Inferior parietal cortex (tissue), 1 donor: ENCODE data around the gene WSCD2.
"Not testable (repeated sequence)": the region's sequence is repeated elsewhere in the genome, so short reads cannot be mapped to it uniquely, and the experiment has no call there.

ENCODE experiments used
- DNase-seq: peaks from one replicate; pipeline ENCODE4 v3.0.0-alpha.2; 2016; ENCODE audit errors: extremely low spot score

WSCD2 gene

DNA sequence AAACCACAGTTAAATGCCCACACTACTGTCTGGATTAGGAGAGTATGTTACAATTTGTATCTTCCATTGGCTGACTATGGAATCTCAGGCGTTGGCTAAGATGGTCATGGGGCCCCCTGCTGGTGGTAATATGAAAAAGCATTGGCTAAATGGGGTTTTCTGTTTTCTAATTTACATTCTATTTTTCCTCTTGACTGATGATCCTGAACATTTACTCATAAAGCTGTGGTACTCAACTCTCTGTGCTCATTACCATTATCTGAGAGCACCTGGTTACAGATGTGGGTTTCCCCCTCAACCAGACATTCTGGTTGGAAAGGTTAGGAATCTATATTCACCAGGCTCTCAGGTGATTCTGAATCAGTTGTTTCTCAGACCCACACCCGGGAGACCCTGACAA lies 64.8 kb downstream of the WSCD2 start:
- DNase-seq: peak; percentile 39

DNA sequence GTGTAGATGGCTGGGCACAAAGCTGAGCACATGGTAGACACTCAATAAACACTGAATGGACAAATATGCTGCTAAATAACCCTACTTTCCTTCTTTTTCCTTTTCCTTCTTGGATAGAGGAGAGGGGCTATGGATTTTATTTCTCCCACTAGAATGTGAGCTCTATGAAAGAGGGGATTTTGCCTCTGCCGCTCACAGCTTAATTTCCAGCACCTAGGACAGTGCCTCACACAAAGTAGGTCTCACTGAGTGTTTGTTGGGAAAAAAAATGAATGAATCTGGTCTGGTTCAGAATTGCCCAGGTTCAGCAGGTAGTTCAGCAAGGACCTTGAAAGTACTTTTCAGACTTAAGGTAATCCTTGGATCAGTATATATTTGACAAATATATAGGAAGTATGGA lies 65.5 kb downstream of the WSCD2 start:
- no peak for DNase-seq

DNA sequence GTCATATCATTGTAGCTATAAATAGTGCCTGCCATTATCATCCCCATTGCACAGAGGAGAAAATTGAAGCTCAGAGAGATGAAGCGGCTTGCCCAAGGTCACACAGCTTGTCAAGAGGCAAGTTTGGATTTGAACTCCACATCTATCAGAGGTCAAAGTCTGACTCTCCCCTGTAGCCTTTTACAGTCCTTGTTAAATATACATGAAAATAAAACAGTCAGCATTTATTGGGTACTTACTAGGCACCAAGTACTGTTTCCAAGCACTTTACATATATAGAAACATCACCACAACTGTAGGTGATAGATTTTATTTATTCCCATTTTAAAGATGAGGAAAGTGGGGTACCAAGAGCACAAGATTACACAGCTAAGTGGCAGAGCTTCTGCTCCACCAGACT lies 67.2 kb downstream of the WSCD2 start:
- no peak for DNase-seq

DNA sequence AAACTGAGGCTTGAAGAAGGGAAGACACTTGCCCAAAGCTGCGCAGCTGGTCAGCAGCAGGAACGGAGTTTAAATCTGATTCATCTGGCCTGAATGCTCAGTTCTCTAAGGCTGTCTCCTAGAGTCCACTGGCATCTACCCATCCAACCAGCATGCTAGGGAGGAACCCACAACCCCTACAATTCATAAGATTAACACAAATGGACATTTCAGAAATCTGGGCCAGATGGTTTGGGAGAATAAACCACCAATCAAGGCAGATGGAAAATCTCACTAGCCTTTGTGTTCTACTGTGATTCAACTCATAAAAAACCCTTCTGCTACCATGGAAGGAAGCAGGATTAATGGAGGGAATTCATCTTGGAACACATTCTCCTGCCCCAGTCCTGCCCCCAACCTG lies 67.8 kb downstream of the WSCD2 start:
- no peak for DNase-seq

DNA sequence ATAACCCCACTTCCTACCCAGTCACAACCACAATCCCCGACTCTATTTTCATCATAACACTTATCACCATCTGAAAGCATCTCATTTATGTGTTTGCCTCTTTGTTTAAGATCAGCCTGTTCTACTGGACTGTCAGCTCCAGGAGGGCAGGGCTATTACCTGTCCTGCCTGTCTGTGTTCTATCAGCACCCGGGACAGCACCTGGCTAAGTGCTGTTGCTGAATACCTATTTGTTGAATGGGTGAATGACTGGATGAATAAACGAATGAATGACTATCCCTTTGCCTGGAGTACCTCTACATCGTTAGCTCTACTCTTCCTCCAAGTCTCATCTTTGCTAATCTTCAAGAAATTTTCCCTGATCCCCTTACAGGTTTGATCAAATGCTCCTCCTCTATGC lies 69.0 kb downstream of the WSCD2 start:
- DNase-seq: no peak

DNA sequence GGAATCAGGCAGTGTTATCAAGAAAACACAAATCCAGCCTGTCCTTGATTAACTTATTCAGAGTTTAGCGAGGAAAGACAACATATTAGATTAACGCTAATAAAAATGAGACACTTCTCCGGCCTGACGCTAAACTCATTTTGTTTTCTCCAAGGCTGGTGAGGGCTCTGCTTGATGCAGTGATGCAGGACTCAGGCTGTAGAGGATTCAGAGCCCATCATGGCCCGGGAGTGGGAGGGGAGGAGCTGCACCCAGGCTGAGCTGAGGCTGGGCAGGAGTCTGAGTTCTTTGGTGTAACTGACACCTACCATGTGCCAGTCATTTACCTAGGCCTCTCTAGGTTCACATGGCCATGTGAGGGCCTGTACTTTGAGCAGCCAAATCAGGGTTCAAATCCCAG lies 70.0 kb downstream of the WSCD2 start:
- DNase-seq: no peak

DNA sequence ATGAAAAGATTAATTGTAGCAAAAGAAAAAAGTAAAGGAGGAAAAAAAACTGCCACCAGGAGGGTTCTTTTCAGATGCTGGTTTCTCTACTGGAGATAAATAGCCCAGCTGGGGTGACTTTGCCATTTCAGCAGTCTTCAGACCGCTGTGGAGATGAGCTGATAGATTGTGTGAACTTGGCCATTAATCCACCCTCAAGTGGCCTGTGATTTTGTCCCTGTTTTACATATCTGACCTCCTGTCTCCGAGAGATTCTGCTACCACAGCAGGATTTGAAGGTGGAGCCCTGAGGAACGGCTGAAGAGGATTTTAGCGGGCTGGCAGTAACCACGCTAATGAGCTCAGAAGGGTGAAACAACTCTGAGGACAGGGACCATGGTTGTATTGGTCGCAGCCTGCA lies 72.7 kb downstream of the WSCD2 start:
- no peak for DNase-seq

DNA sequence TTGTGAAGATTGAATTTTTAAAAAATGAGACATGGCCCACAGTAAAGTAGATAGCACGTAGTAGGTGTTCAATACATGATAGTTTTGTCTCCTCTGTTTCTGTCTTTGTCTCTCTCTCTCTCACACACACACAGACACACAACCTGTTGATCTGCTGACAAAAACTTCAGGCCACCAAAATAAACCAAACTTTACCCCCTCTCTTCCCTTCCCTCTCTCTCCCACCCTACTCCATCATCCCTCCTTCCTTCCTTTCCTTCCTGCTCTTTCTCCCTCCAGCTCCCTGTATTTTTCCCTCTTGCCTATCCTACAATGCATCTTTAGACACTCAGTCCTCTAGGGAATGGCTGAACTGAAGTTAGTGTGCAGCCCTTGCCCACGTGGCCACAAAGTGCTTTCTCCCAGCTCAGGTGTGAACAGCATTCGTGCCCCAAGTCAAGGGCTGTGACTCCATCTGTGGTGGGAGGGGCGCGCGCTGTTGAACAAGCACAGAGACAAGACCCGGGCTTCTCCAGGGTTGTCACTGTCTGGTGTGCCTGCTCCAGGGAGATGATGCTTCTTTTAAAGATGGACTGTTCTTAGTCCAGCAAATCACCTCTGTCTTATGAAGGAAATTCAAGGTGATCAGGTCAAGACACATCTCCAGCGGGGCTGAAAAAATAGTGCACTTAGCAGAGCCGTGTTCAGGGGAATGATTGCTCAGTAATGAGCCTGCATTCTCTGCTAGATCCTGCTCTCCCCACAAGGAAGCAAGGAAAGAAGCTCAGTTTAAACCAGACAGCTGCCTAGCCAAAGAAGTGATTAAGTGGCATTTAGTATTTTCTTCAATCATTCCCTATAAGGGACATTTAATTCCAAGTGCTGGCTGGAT lies 75.3 kb downstream of the WSCD2 start:
- no peak for DNase-seq

DNA sequence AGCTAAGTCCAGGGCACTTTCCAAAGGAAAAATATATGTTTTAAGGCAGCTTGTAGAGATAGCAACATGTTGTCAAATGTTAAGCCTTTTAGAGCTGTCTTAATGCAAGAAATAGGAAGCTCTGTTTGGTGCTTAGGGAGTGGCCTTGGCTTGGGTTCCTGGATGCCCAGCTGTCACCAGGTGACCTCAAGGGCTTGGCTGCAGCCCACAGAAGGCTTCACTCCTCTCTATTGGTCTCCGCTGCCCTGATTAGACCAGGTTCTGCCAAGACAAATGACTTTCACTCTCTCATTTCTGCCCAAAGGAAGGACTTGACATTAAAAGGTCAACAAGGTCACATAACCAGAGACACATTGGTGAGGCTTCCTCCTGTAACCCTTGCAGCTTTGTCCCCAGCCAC lies 76.8 kb downstream of the WSCD2 start:
- DNase-seq: no peak

DNA sequence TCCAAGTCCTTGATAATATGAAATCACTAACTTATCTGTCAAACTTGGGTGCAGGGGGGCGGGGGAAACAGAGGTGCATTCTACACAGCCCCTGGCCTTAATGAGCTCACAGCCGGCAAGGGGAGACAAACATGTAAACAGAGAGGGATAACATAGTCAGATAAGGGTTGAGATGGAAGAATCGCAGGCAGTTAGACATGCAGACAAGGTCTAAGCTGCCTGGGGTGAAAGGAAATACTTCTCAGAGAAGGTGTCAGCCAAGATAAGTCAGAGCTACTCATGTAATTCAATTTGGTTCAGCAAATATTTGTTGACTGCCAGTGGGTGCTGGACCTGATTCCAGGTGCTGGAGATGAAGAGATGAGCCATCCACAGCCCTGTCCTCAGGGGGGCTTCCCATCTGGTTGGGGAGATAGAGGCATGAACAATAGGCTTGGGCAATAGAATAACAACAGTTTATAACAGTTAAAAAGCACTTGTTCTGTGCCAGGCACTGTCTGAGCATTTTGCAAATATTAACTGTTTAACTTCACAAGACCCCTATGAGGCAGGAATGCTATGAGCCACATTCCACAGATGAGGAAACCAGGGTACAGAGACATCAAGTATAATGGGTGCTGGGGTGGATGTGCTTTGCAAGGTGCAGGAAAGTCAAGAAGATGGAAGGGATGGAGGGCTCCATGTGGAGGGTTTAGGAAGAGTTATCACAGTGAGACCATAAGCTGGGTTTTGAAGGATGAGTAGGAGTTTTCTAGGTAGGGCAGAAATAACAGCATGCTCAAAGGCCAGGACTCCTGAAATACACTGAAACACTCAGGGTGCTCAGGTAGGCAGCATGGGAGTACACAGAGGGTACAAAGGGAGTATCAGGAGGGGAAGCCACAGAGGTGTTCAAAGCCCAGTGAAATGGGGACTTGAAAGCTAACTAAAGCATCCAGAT lies 79.0 kb downstream of the WSCD2 start:
- DNase-seq: no peak

DNA sequence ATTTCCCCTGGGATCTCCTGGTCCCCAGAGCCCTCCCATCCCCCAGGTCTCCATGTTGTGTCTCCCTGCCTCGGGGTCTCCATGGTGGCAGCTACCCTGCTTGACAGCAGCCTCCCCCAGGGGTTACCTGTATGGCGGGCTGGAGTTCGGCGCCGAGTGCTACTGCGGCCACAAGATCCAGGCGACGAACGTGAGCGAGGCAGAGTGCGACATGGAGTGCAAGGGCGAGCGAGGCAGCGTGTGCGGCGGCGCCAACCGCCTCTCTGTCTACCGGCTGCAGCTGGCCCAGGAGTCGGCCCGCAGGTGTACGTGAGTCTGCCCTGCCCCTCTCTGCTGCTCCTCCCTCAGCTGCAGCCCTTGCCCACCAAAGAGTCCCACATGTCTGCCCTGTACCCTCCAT lies 80.9 kb downstream of the WSCD2 start:
- DNase-seq: no peak

DNA sequence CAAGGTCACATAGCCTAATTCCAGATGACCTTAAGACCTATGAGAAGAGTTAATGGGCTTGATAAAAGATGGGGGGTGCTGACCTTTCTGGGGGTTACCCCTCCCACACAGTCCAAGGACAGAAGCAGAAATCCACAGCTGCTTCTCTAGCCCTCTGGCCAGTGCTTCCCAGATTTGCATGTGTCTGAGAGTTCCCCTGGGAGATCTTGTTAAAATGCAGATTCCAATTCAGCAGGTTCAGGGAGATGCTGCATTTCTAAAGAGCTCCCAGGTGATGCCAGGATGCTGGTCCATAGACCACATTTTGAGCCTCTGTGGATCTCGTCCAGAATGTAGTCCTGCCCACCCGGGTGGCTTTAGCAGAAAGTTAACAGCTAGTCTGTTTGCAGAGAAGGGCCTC lies 82.1 kb downstream of the WSCD2 start:
- no peak for DNase-seq

DNA sequence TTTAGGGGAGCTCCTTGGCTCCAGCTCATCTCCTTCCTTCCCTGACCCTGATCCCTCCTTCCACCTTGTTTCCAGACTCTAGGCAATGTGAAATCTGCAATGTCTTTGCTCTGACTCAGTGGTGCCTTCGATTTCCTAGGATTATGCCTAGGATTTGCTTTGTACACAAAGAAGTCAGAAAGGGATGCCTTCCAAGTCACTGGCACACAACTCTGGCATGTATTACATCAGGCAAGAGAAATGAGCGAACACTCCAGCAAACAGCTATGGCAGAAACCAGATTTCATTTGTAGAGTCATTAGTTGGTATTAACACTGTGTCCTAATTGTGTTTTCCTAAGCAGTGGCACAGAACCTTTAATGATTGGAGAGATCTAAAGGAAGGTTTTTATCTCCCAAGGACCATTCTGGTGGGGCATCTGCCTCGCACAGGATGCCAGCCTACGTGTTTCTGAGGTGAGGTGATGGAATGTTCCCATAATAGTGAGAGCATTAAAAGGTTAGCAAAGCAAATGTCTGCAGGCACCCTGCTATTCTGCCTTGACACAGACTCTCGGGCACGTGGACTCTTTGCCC lies 84.9 kb downstream of the WSCD2 start:
- DNase-seq: no peak

DNA sequence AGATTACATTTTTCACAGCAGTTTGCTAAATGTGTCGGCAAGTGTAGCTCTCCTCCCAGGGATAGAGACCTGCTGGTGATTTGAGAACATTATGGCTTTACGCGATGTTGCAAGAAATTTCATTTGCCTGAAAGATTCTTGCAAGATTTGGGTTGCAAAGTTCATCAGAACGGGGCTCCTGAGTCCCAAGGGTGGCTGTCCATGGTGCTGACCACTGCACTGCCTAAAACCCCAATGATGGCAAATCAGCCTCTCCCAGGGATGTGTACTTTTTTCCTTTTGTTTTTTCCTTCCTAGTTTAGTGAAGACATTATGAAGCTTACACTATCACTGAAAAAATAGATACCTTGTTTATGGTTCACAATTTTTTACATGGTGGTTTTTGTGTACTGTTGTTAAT lies 85.4 kb downstream of the WSCD2 start:
- no peak for DNase-seq

DNA sequence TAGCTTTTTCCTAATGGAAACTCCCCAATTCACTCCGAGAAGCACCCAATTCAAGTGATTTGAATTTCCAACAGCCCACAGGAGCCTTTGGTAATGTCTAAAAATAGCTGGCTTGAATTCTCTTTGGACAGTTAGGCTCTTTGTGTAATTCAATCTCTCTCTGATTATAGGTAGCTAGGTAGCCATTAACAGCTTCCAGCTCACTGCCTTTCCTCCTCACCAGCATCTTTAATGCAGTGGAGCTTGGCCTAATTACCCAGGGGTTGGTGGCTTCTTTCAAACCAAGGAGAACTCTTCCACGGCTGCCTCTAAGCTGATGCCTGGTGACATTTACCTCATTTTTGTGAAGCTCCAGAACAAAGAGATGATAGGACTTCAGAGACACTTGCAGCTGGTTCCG lies 86.4 kb downstream of the WSCD2 start:
- DNase-seq: no peak

DNA sequence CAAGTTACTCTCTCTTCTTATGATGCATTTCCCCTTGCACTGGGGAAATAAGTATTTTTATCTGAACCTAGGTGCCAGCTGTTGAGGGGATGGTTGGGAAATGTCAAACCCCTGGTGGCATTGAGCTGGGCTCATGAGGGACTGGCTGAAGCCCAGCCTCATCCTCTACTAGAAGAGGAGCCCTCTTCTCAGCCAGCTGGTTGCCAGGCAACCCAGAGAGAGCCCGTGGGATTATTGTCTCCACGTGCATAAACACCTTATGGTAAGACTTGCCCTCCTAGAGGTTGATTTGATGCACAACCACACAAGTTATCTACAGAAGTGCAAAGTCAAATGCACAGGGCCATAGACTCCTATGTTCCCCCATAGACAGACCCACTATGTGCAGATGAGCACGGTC lies 89.8 kb downstream of the WSCD2 start:
- no peak for DNase-seq

DNA sequence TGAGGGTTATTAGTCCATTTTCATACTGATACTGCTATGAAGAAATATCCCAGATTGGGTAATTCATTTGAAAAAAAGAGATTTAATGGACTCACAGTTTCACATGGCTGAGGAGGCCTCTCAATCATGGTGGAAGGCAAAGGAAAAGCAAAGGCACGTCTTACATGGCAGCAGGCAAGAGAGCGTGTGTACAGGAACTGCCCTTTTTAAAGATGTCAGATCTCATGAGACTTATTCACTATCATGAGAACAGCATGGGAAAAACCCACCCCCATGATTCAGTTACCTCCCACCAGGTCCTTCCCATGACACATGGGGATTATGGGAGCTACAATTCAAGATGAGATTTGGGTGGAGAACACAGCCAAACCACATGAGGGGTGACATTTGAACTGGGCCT lies 96.0 kb downstream of the WSCD2 start:
- not testable (repeated sequence) for DNase-seq

DNA sequence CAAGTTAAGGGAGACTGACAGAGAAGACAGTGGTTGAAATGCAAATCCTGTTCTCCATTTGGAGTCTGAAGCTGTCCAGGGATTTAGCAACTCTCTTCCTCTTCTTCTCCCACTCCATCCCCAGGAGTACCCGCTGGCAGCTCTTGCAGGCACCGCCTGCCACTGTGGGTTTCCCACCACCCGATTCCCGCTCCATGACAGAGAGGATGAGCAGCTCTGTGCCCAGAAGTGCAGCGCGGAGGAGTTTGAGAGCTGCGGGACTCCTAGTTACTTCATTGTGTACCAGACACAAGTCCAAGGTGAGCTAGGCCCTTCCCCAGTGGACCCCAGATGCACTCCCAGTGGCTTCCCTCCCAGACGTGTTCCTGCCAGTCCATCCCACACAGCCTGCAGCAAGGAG lies 97.8 kb downstream of the WSCD2 start:
- no peak for DNase-seq

DNA sequence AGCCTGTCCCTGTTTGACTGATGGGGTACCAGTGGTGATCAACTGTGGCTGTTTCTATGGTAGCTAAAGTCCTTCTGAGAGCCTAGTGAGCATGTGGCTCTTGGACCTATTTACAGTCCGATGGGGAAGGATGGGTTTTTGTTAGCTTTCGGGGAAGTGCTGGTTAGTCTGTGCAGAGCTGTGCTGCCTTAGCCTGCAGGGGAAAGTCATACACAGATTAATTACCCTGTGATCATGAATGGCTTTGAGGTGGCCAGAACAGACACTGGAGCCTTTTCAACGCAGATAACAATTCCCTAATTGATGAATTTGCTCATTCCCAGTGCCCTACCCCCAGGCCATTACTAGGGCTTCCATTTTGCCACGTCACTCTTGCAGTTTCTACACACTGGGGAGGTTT lies 99.7 kb downstream of the WSCD2 start:
- no peak for DNase-seq

DNA sequence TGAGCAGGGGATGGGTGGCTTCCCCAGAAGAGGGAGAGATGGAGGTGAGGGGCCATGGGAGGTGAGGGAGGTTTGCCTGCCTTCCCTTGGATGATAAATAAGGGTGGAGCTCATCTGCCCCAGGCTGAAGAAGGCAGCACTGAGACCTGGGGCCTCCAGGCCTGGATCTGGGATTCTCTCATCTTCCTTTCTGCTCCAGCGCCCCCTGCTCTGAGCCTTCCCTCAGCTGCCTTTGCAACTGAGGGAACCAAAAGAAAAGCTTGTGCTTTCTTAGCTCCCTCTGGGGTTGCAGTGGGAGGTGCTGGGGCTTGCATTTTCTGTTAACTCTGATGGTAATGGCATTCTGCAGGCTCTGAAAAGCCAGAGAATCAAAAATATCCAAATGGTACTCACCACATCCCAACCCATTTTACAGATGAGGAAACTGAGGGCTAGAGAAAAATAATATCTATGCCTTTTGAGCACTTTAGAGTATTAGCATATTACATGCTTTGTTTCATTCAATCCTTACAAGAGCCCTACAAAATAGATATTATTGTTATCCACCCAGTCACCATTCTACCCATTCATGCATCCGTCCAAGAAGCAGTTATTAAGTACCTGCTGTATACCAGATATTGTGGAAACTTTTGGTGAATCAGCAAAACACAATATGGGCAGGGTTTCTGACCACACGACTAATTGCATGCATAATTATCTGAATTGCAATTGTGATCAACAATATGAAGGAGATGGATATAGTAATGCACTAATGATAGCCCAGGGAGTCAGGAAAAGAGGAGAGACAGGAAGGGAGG lies 102.2 kb downstream of the WSCD2 start:
- DNase-seq: no peak

DNA sequence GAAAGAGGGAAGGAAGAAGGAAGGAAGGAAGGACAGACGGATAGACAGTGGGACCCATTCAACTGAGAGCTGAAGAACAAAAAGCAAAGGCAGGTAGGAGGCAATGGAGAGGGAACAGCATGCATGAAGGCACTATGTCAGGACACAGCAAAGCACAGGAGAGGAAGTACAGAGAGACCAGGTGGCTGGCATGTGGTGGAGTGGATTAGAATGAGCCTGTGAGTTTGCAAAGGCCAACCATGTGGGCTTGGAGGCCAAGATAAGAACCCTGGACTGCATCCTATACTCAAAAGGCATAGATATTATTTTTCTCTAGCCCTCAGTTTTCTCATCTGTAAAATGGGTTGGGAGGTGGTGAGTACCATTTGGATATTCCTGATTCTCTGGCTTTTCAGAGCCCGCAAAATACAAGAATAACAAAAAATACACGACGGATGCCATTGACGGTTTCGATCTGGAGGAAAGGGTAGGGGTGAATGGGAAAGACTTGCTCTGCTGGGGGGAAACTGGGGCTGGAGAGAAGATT lies 102.9 kb downstream of the WSCD2 start:
- DNase-seq: no peak

DNA sequence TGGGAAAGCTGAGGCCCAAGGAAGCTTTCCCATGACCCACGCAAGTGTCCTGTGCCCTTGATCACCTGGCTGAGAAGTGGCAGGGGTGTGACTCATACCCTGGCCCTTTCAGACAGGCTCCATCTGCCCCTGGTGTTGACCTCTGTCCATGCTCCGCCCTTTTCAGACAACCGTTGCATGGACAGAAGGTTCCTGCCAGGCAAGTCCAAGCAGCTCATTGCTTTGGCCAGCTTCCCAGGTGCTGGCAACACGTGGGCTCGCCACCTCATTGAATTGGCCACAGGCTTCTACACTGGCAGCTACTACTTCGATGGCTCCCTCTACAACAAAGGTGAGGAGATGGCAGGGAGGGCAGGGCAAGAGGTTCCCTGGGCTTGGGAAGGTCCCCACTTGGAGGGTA lies 103.5 kb downstream of the WSCD2 start:
- no peak for DNase-seq
